Panc1 (cell line): ENCODE data around the gene FAM76A.

Source experiments
- REST ChIP-seq, 2 experiments: IDR thresholded peaks; 2 replicates each; pipeline ENCODE4 v1.6.1; 2011 to 2012; ENCODE audit warnings: low read depth in 2 of 2, control low read depth in 1 of 2, low read length in 1 of 2, mild to moderate bottlenecking in 1 of 2, moderate library complexity in 1 of 2; ENCODE audit not compliant: insufficient read depth in 1 of 2
- SIN3A ChIP-seq: IDR thresholded peaks from 2 replicates; pipeline ENCODE4 v1.6.1; 2012; ENCODE audit warnings: low read depth, mild to moderate bottlenecking, low read length, moderate library complexity, borderline replicate concordance; ENCODE audit not compliant: insufficient read depth
- TF ChIP-seq, protein P1 (sequence below): fragments of 450-650 bp; IDR thresholded peaks from 2 replicates; pipeline ENCODE4 v1.5.1; 2017; ENCODE audit warnings: mild to moderate bottlenecking

DNA sequence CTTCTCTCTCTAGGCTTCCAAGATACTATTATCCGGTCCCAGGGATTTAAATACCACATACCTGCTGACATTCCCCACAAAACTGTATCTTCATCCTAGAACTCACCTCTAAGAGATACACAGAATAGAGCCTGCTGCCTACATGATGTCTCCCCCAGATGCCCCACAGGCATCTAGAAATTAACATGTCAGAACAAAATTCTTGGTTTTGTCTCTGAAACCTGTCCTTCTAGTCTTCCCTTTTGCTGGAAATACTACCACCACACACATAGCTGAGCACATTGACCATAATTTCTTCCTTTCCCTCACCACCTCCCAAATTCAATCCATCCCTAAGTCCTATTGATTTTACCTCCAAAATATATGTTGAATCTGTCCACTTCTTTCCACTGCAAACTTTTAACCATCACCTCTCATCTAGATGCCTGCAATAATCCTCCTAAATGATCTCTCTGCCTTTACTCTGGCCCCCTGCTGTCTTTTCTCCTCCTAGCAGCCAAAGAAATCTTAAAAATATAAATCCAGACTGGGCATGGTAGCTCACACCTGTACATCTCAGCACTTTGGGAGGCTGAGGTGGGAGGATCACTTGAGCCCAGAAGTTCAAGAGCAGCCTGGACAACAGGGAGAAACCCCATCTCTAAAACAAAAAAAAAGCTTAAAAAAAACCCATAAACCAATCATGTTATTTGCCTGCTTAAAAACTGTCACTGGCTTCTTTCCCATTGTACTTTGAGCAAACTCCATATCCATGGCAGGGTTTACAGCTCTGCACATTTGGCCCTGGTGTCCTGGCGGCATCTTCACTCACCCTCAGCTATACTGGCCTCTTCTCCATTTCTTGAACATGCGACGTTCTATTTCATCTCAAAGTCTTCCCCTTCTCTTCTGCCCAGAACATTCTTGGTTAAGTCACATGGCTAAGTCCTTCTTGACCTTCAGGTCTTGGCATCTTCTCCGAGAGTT is 6.2 kb upstream of the FAM76A start:
- TF ChIP-seq, protein P1, sequence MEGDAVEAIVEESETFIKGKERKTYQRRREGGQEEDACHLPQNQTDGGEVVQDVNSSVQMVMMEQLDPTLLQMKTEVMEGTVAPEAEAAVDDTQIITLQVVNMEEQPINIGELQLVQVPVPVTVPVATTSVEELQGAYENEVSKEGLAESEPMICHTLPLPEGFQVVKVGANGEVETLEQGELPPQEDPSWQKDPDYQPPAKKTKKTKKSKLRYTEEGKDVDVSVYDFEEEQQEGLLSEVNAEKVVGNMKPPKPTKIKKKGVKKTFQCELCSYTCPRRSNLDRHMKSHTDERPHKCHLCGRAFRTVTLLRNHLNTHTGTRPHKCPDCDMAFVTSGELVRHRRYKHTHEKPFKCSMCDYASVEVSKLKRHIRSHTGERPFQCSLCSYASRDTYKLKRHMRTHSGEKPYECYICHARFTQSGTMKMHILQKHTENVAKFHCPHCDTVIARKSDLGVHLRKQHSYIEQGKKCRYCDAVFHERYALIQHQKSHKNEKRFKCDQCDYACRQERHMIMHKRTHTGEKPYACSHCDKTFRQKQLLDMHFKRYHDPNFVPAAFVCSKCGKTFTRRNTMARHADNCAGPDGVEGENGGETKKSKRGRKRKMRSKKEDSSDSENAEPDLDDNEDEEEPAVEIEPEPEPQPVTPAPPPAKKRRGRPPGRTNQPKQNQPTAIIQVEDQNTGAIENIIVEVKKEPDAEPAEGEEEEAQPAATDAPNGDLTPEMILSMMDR = no peak; the same call in 1 of the 2 replicates
- TF ChIP-seq REST (IDR thresholded peaks at IDR 0.05; ENCODE audit: insufficient read depth in 1 of 2, low read depth in 2 of 2, low read length in 1 of 2) (no peak), SIN3A (no peak)
